HL-60 (cell line): ENCODE measurements around the gene TMEM234.

Experiments
- DNase-seq, 2 experiments: peaks; one replicate each; pipeline ENCODE4 v3.0.0-alpha.2; 2010 to 2020; ENCODE audit warnings: low read depth in 1 of 2, low spot score in 1 of 2
- H3K27ac ChIP-seq: fragments of 250-450 bp; sonication (Bioruptor Pico); replicated peaks from 2 replicates; pipeline ENCODE4 v1.5.1; 2020; ENCODE audit warnings: mild to moderate bottlenecking, moderate library complexity
- H3K27me3 ChIP-seq: fragments of 250-450 bp; sonication (Bioruptor Pico); 2 replicates; pipeline ENCODE4 v1.5.1; 2021; ENCODE audit warnings: mild to moderate bottlenecking, moderate library complexity; ENCODE audit not compliant: insufficient read depth, poor library complexity, severe bottlenecking
- H3K4me3 ChIP-seq: replicated peaks from 2 replicates; pipeline ENCODE4 v1.5.1; 2011; ENCODE audit warnings: mild to moderate bottlenecking, control low read depth, low read length; ENCODE audit not compliant: insufficient read depth
- CTCF ChIP-seq: IDR thresholded peaks from one replicate; pipeline ENCODE4 v1.5.1; 2011; ENCODE audit warnings: low read length, control low read depth, inconsistent platforms; ENCODE audit not compliant: insufficient read depth
- GABPA ChIP-seq: IDR thresholded peaks from 2 replicates; pipeline ENCODE4 v1.6.1; 2012; ENCODE audit warnings: low read depth
- POLR2AphosphoS5 ChIP-seq: IDR thresholded peaks from 2 replicates; pipeline ENCODE4 v1.6.1; 2012; ENCODE audit warnings: low read depth
- REST ChIP-seq: IDR thresholded peaks from 2 replicates; pipeline ENCODE4 v1.6.1; 2012; ENCODE audit warnings: low read depth; ENCODE audit not compliant: insufficient replicate concordance
- SPI1 ChIP-seq: IDR thresholded peaks from 2 replicates; pipeline ENCODE4 v1.6.1; 2012; ENCODE audit warnings: low read depth, mild to moderate bottlenecking, borderline replicate concordance

The TMEM234 gene

GRCh38 chr1:32197074-32197473, 25.1 kb downstream of the TMEM234 start:
- Histone ChIP-seq H3K4me3 (no peak overlapping the region), H3K27me3 (no peaks in the 10 kb centered on the region), H3K27ac (no peak overlapping the region)
- TF ChIP-seq POLR2AphosphoS5, result no peak
- no peak for DNase-seq

GRCh38 chr1:32195972-32196823, 26.0 kb downstream of the TMEM234 start:
- DNase-seq, result no peak
- no peak overlapping the region for H3K4me3 ChIP-seq
- H3K27me3 ChIP-seq, result no peaks in the 10 kb centered on the region
- TF ChIP-seq POLR2AphosphoS5 (no peak), GABPA (no peak), SPI1 (no peak), CTCF (no peak), REST (no peak)
- H3K27ac ChIP-seq, result no peak overlapping the region

- no peaks in the 10 kb centered on the region for H3K27me3 ChIP-seq
- no peak for DNase-seq
- no peak overlapping the region for H3K4me3 ChIP-seq
- TF ChIP-seq REST, result no peak
- no peak overlapping the region for H3K27ac ChIP-seq
Observed at GRCh38 chr1:32195531-32195930, 26.6 kb downstream of the TMEM234 start.

DNA sequence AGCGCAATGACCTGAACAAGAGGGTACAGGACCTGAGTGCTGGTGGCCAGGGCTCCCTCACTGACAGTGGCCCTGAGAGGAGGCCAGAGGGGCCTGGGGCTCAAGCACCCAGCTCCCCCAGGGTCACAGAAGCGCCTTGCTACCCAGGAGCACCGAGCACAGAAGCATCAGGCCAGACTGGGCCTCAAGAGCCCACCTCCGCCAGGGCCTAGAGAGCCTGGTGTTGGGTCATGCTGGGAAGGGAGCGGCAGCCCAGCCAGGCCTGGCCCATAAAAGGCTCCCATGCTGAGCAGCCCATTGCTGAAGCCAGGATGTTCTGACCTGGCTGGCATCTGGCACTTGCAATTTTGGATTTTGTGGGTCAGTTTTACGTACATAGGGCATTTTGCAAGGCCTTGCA, 27.2 kb downstream of the TMEM234 start:
- no peak overlapping the region for H3K4me3 ChIP-seq
- no peak overlapping the region for H3K27ac ChIP-seq
- TF ChIP-seq POLR2AphosphoS5, result no peak
- no peak for DNase-seq
- H3K27me3 ChIP-seq, result no peaks in the 10 kb centered on the region

- Histone ChIP-seq H3K27ac (no peak overlapping the region), H3K4me3 (no peak overlapping the region), H3K27me3 (no peaks in the 10 kb centered on the region)
- no peak for TF ChIP-seq POLR2AphosphoS5
- no peak for TF ChIP-seq GABPA
- TF ChIP-seq SPI1, result no peak
- no peak for TF ChIP-seq CTCF
- no peak for TF ChIP-seq REST
- no peak for DNase-seq
Observed at GRCh38 chr1:32192220-32192948, 29.8 kb downstream of the TMEM234 start.
